ENCODE results near the gene ZFP42.

DNA sequence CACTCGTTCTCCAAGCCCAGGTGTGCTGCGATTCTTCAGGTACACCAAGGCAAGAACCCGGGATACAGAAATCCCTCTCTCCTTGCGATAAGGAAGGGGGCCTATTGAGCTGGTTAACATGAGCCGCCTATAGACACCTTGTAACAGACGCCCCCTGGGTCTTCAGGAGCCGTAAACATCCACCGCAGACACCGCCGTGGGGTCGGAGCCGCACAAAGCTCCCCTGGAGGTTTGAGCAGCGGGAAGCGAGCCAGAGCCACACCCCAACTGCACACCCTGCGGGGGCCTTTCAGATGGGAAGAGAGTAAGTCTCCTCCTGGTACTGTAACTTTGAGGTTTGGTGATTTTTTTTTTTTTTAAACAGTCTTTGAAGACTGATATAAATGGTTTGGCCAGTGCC is 46.6 kb downstream of the ZFP42 start:
- TF ChIP-seq RAD21 (conservative IDR thresholded peaks at IDR 0.05 in 1 of 2, IDR thresholded peaks at IDR 0.05 in 1 of 2): no peak
- TF ChIP-seq CTCF (IDR thresholded peaks at IDR 0.05): no peak
- no peak for TF ChIP-seq POLR2A (IDR thresholded peaks at IDR 0.05; ENCODE audit: low read length)
- TF ChIP-seq RNF2 (IDR thresholded peaks at IDR 0.05; ENCODE audit: borderline replicate concordance, low read depth): no peak
- TF ChIP-seq EHF (CRISPR knock-in tag; IDR thresholded peaks at IDR 0.05): no peak
- no peak for TF ChIP-seq HOXA7 (CRISPR knock-in tag; IDR thresholded peaks at IDR 0.05)
- no peak for TF ChIP-seq EP300 (IDR thresholded peaks at IDR 0.05)
- no peak for TF ChIP-seq GATA3 (IDR thresholded peaks at IDR 0.05; ENCODE audit: borderline replicate concordance)
- TF ChIP-seq MAX (IDR thresholded peaks at IDR 0.05): no peak
- TF ChIP-seq CHD2 (IDR thresholded peaks at IDR 0.05; ENCODE audit: low read length, partially characterized antibody): no peak
- TF ChIP-seq NR3C1 (IDR thresholded peaks at IDR 0.05): no peak
- TF ChIP-seq E2F6 (IDR thresholded peaks at IDR 0.05; ENCODE audit: borderline replicate concordance, low read depth): no peak

Measured in A549 (cell line).